ENCODE data around the gene S100P.

S100P gene

GRCh38 chr4:6696611-6697010, 2.9 kb downstream of the S100P start:
- Histone ChIP-seq H3K4me2 (ENCODE audit: low read depth, low read length, poor library complexity, severe bottlenecking) (peak overlapping the region; percentile 58), H3K4me1 (ENCODE audit: insufficient read depth, low read length, poor library complexity, severe bottlenecking) (peaks cover 59% of the 10 kb centered on the region), H2AFZ (ENCODE audit: low read length) (peak overlapping the region; percentile 24; the same call in 1 of the 2 replicates), H3K9me2 (replicated peaks; ENCODE audit: low read depth, low read length) (no peaks in the 10 kb centered on the region), H3K27me3 (ENCODE audit: insufficient read depth, low read length, poor library complexity, severe bottlenecking) (no peaks in the 10 kb centered on the region), H3K9ac (ENCODE audit: low read depth, low read length, poor library complexity, severe bottlenecking) (peak overlapping the region; percentile 61), H3K36me3 (ENCODE audit: insufficient read depth, low read length) (peaks cover 8% of the 10 kb centered on the region; the same call in 1 of the 2 replicates), H3K9me3 (ENCODE audit: insufficient read depth, low read depth, low read length) (no peaks in the 10 kb centered on the region), H4K20me1 (ENCODE audit: insufficient read depth, low read length, poor library complexity, severe bottlenecking) (no peaks in the 10 kb centered on the region), H3F3A (ENCODE audit: low read depth) (no peaks in the 10 kb centered on the region; the same call in 1 of the 2 replicates), H3K79me2 (ENCODE audit: insufficient read depth, low read length) (peaks cover 17% of the 10 kb centered on the region), H3K4me3 (ENCODE audit: low read length, poor library complexity, severe bottlenecking) (peak overlapping the region; percentile 41)
- TF ChIP-seq, protein P1, sequence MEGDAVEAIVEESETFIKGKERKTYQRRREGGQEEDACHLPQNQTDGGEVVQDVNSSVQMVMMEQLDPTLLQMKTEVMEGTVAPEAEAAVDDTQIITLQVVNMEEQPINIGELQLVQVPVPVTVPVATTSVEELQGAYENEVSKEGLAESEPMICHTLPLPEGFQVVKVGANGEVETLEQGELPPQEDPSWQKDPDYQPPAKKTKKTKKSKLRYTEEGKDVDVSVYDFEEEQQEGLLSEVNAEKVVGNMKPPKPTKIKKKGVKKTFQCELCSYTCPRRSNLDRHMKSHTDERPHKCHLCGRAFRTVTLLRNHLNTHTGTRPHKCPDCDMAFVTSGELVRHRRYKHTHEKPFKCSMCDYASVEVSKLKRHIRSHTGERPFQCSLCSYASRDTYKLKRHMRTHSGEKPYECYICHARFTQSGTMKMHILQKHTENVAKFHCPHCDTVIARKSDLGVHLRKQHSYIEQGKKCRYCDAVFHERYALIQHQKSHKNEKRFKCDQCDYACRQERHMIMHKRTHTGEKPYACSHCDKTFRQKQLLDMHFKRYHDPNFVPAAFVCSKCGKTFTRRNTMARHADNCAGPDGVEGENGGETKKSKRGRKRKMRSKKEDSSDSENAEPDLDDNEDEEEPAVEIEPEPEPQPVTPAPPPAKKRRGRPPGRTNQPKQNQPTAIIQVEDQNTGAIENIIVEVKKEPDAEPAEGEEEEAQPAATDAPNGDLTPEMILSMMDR (conservative IDR thresholded peaks at IDR 0.05; ENCODE audit: low read length): no peak
- no peak for TF ChIP-seq EZH2phosphoT487 (IDR thresholded peaks at IDR 0.05; ENCODE audit: borderline replicate concordance)

- Histone ChIP-seq H3K36me3 (ENCODE audit: insufficient read depth, low read length) (peaks cover 8% of the 10 kb centered on the region; the same call in 1 of the 2 replicates), H3K9ac (ENCODE audit: low read depth, low read length, poor library complexity, severe bottlenecking) (peak overlapping the region; percentile 61), H3K9me3 (ENCODE audit: insufficient read depth, low read depth, low read length) (no peaks in the 10 kb centered on the region), H2AFZ (ENCODE audit: low read length) (no peak overlapping the region), H4K20me1 (ENCODE audit: insufficient read depth, low read length, poor library complexity, severe bottlenecking) (no peaks in the 10 kb centered on the region), H3K79me2 (ENCODE audit: insufficient read depth, low read length) (peaks cover 22% of the 10 kb centered on the region), H3K4me2 (ENCODE audit: low read depth, low read length, poor library complexity, severe bottlenecking) (peak overlapping the region; percentile 58), H3K27me3 (ENCODE audit: insufficient read depth, low read length, poor library complexity, severe bottlenecking) (no peaks in the 10 kb centered on the region), H3K4me1 (ENCODE audit: insufficient read depth, low read length, poor library complexity, severe bottlenecking) (peaks cover 56% of the 10 kb centered on the region), H3K9me2 (replicated peaks; ENCODE audit: low read depth, low read length) (no peaks in the 10 kb centered on the region), H3F3A (ENCODE audit: low read depth) (no peaks in the 10 kb centered on the region; the same call in 1 of the 2 replicates), H3K4me3 (ENCODE audit: low read length, poor library complexity, severe bottlenecking) (peak overlapping the region; percentile 41)
- no peak for TF ChIP-seq EZH2phosphoT487 (IDR thresholded peaks at IDR 0.05; ENCODE audit: borderline replicate concordance)
- TF ChIP-seq, protein P1 (conservative IDR thresholded peaks at IDR 0.05; ENCODE audit: low read length): no peak
Measured at GRCh38 chr4:6697131-6697530, 3.5 kb downstream of the S100P start.

DNA sequence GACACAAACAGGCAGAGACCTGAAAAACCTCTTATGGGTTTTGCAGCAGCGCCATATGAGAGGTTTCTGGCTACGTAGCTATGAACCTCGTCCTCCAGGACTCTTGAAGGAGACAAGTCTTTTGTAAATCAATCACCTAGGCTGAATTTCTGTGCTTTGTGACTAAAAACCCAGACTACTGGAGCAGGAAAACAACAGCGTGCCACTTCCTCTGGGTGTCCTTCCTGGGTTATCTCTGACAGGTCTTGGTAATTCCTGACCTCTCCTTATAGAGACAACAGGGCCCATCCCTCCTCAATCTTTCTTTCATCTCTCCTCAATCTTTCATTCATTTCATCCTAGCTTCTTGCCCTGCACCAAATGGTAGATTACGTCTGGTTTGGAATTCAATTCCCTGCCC, 5.7 kb downstream of the S100P start:
- H3K36me3 ChIP-seq (ENCODE audit: insufficient read depth, low read length): peaks cover 14% of the 10 kb centered on the region; the same call in 1 of the 2 replicates
- no peak overlapping the region for H3K4me2 ChIP-seq (ENCODE audit: low read depth, low read length, poor library complexity, severe bottlenecking)
- TF ChIP-seq, protein P1 (conservative IDR thresholded peaks at IDR 0.05; ENCODE audit: low read length): no peak
- no peak for TF ChIP-seq EZH2phosphoT487 (IDR thresholded peaks at IDR 0.05; ENCODE audit: borderline replicate concordance)
- H3K4me3 ChIP-seq (ENCODE audit: low read length, poor library complexity, severe bottlenecking): no peak overlapping the region
- no peaks in the 10 kb centered on the region for H3K9me3 ChIP-seq (ENCODE audit: insufficient read depth, low read depth, low read length)
- H3K27me3 ChIP-seq (ENCODE audit: insufficient read depth, low read length, poor library complexity, severe bottlenecking): no peaks in the 10 kb centered on the region
- H3K4me1 ChIP-seq (ENCODE audit: insufficient read depth, low read length, poor library complexity, severe bottlenecking): peaks cover 38% of the 10 kb centered on the region
- no peak overlapping the region for H3K9ac ChIP-seq (ENCODE audit: low read depth, low read length, poor library complexity, severe bottlenecking)
- H3K9me2 ChIP-seq (replicated peaks; ENCODE audit: low read depth, low read length): no peaks in the 10 kb centered on the region
- H4K20me1 ChIP-seq (ENCODE audit: insufficient read depth, low read length, poor library complexity, severe bottlenecking): peaks cover 1% of the 10 kb centered on the region
- H2AFZ ChIP-seq (ENCODE audit: low read length): no peak overlapping the region
- no peaks in the 10 kb centered on the region; the same call in 1 of the 2 replicates for H3F3A ChIP-seq (ENCODE audit: low read depth)
- peaks cover 41% of the 10 kb centered on the region for H3K79me2 ChIP-seq (ENCODE audit: insufficient read depth, low read length)

Measured in Loucy (cell line).